Non-pigmented ciliary epithelial cell (primary cell): ENCODE measurements around the gene RAB40B.
"Not testable (repeated sequence)": the region's sequence is repeated elsewhere in the genome, so short reads cannot be mapped to it uniquely, and the experiment has no call there.

Experiments
- DNase-seq: peaks from one replicate; pipeline ENCODE4 v3.0.0-alpha.2; 2010; ENCODE audit warnings: low read depth

The RAB40B gene

GRCh38 chr17:82667668-82668000 lies 30.9 kb downstream of the RAB40B start:
- DNase-seq, result no peak

GRCh38 chr17:82666931-82667667 lies 31.4 kb downstream of the RAB40B start:
- DNase-seq, result no peak

GRCh38 chr17:82665891-82666290 lies 32.6 kb downstream of the RAB40B start:
- no peak for DNase-seq

- DNase-seq, result no peak
These were observed 33.3 kb downstream of the RAB40B start for GRCh38 chr17:82665217-82665616.

- no peak for DNase-seq
These were observed 33.8 kb downstream of the RAB40B start for GRCh38 chr17:82664701-82665182.

- no peak for DNase-seq
These were observed 34.3 kb downstream of the RAB40B start for GRCh38 chr17:82664276-82664575.

DNA sequence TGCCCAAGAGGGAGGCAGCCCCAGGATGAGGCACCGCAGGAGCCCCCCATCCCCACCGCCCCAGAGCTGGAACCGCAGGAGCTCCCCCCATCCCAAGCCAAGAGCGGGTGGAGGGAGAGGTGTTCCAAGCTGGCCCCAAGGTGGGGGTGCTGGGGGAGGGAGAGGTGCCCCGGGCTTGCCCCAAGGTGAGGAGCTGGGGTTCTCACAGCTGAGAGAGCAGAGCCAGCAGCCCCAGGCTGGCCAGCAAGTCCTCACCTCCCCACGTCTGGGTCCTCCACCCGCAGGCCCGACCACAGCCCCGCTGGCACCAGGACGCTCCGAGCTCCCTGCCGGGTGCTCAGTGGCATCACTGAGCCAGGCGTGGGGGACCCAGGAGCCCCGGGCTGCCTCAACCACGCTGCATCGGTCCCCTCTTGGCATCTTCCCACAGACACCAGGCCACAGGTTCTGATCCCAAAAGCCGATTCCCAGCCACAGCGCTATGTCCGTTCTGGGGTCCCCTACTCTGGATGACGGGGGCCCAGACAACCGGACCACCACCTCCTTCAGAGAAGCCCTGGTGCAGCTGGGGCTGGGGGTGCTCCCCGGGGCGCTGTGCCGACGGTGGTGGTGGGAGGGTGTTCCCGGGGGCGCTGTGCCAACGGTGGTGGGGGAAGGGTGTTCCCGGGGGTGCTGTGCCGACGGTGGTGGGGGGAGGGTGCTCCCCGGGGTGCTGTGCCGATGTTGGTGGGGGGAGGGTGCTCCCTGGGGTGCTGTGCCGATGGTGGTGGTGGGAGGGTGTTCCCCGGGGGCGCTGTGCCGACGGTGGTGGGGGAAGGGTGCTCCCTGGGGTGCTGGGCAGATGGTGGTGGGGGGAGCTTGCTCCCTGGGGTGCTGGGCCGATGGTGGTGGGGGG lies 34.9 kb downstream of the RAB40B start:
- no peak for DNase-seq

DNA sequence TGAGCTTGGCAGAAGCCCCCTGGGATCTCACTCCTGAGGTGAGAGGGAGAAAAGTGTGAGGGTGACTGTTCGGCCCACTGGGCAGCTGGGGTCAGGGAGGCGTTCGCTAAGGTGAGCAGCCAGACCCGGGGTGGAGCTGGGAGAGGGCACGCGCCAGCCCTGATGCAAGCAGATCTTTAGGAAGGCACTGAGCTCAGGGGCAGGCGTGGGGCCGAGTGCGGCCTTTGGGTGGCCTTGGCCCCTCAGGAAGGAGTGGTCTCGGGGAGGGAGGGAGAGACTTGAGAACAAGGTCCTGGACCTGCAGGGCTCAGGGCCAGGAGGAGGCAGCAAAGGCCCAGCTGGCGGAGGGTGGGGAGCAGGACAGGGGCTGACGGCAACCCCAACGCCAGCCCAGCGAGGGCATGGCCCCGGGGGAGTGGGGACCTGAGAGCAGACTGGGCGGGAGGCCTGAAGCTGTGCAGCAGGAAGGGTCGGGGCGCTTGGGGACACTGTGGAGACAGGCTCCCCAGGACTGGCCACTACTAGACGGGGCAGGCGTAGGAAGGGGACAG lies 35.7 kb downstream of the RAB40B start:
- no peak for DNase-seq

DNA sequence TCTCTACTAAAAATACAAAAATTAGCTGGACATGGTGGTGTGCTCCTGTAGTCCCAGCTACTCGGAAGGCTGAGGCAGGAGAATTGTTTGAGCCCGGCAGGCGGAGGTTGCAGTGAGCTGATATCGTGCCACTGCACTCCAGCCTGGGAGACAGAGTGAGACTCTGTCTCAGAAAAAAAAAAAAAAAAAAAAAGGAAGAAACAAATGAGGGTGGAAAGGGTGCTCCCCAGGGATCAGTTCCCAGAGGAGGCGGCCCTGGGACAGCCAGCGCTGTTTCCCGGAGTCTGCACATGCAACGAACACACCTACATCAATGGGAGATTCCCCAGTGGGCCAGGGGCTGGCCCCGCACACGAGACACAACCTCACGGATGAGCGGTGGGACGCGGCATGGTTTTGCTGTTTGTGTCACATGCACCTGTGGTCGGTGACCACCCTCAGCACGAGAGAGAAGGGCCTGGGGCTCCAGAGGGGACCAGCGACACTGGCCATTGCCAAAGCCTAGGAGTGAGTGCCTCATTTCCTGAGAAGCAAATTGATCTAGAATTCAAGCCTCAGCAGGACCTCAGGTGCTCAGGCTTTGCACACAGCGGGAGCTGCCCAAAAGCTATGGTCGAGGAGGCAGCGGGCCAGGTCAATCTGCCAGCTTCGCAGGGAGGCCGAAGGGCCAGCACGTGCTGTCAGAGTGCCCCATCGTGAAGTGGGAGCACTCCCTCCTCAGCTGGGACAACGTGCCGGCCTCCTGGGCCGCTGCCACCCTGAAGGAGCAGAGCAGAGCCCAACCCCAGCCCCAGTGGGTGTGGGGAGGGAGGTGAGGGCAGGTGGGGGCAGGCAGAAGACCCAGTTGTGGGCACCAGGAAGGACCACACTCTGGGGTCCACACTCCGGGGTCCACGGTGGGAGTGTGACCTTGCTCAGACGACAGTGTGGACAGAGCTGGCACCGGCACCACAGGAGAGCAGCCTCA lies 36.5 kb downstream of the RAB40B start:
- DNase-seq, result no peak

DNA sequence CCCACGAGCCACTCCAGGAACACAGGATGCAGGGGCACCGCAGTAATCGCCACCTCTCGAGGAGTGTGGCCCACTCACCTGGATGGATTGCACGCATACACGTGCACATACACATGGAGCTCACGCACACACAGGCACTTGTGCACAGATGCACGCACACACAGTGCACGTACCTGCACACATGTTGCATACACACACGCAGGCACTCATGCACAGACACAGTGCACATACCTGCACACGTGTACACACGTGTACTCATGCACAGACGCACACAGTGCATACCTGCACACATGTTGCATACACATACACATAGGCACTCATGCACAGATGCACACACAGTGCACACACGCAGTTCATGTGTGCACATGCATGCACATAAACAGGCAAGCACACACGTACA lies 38.6 kb downstream of the RAB40B start:
- DNase-seq, result no peak

DNA sequence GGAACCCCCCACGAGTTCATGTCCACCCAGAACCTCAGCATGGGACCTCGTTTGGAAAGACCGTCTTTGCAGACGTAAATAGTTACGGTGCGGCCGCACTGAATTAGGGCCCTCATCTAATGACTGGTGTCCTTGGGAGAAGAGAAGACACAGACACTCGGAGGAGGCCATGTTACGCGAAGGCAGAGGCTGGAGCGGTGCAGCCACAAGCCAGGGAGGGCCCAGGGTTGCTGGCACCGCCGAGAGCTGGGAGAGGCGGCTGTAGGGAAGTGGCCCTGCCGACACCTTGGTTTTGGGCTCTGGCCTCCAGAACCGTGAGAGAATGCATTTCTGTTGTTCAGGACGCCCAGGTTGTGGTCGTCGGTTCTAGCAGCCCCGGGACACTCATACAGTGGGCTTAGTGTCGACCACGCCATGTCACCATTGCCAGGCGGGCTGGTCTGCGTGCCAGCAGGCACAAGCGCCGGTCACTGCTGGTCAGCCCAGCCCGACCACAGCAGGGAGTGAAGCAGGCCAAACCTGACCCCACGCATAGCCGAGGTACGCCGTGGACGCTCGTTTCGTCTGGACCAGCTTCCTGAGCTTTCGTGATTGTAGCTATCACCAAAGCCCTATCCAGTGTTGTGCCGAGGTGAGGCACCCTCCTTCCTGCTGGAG lies 39.6 kb downstream of the RAB40B start:
- no peak for DNase-seq

DNA sequence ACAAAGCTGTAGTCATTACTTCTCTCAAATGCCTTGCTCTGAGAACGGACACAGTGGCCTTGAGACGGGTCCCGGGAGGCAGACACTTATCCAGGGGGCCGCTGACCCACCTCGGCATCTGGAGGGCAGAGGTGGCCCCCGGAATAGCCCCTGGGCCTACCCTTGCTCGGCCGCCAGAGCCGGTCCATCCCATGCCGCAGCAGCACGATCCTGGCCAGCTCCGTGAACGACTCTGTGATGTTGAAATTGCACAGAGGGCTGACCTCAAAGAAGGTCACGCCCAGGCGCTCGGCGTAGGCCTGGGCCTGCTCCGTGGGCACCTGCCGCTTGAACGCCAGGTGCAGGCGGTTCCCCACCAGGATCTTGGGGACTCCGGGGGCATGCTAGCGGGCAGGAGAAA lies 40.2 kb downstream of the RAB40B start:
- DNase-seq, result no peak

- DNase-seq, result no peak
These were observed 40.6 kb downstream of the RAB40B start for GRCh38 chr17:82657926-82658325.

DNA sequence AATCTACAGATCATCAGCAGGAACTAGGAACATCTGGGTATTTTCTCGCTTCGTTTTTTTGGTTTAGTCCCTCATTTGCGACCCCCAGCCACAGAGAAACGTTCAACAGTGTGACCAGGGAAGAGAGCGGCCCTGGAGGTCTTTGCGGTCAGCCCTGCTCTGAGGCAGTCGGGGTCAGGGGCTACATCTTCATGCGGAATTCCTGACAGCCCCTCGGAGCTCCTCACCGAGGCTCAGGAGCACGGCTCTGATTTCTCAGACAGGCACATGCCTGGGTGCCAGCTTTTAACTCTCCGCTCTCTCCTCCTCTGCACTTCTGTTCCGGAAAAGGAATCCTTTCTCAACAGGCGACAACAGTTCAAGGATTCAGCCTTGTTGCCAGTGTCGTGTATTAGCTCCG lies 42.2 kb downstream of the RAB40B start:
- DNase-seq, result no peak

DNA sequence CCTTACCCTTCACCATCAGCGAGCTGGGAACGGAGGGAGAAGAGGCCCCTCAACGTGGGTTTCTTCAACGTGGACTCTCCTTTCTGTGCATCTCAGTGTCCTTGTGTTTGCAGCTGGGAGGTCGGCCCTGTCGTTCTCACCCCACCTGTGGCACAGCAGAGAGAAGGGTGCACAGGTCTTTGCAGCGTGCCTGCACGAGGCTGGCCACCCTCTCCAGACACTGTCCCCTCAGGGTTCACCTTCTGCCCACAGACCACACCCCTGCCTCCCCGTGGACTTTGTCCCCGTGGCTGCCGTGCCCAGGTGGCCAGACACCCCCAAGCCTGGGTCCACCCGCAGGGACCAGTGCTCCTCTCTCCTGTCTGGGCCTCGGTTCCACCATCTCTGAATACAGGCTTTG lies 43.0 kb downstream of the RAB40B start:
- DNase-seq, result no peak

- no peak for DNase-seq
These were observed 43.4 kb downstream of the RAB40B start for GRCh38 chr17:82655038-82655479.

DNA sequence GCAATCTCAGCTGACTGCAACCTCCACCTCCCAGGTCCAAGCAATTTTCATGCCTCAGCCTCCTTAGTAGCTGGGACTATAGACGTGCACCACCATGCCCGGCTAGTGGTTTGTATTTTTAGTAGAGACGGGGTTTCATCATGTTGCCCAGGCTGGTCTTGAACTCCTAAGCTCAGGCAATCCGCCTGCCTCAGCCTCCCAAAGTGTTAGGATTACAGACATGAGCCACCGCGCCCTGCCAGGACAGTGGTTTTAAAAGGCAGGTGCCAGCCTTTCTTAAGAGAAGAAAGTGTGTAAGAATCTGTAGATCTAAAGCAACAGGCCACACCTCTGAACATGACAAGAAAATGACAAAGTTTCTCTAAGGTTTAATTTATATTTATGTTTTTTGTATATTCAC lies 43.9 kb downstream of the RAB40B start:
- DNase-seq, result not testable (repeated sequence)

- DNase-seq, result no peak
These were observed 44.6 kb downstream of the RAB40B start for GRCh38 chr17:82653651-82654528.

DNA sequence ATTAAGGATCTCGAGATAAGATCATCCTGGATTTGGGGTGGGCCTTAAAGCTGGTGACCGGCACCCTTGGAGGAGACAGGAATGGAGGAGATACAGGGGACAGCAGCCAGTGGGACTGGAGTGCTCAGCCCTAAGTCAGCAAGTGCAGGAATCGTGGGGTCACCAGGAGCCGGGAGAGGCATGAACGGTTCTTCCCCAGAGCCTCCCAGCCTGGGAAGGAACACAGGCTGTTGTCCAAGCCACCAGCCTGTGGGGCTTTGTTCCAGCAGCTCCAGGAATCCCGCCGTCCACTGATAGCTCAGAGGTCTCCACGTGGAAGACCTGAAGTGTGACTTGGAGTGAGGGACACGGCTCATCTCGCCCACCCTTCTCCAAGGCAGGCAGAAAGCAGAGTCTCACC lies 47.8 kb downstream of the RAB40B start:
- DNase-seq, result no peak

- no peak for DNase-seq
These were observed 48.8 kb downstream of the RAB40B start for GRCh38 chr17:82649501-82650261.
